H9 (cell line): ENCODE measurements around the gene STC2. TPM values are rescaled to one million over a fixed set of nuclear protein-coding genes. Genes with fewer than 3 reads are reported as not detected.

ENCODE experiments used
- DNase-seq: peaks from one replicate; pipeline ENCODE4 v3.0.0-alpha.2; 2017
- H2AFZ ChIP-seq: one replicate; pipeline ENCODE4 v1.6.1; 2013; ENCODE audit warnings: mild to moderate bottlenecking, low read length, control low read depth, moderate library complexity
- H2AK5ac ChIP-seq: 2 replicates; pipeline ENCODE4 v1.6.1; 2013; ENCODE audit warnings: low read length, control low read depth, mixed read lengths; ENCODE audit not compliant: insufficient read length
- H2BK120ac ChIP-seq: one replicate; pipeline ENCODE4 v1.6.1; 2013; ENCODE audit warnings: low read depth, mild to moderate bottlenecking, low read length, control low read depth, inconsistent platforms; ENCODE audit not compliant: poor library complexity, severe bottlenecking
- H2BK12ac ChIP-seq: 2 replicates; pipeline ENCODE4 v1.6.1; 2013; ENCODE audit warnings: low read length, control low read depth, mixed read lengths, low read depth; ENCODE audit not compliant: insufficient read length
- H2BK15ac ChIP-seq: 2 replicates; pipeline ENCODE4 v1.6.1; 2013; ENCODE audit warnings: low read depth, low read length, control low read depth
- H2BK20ac ChIP-seq: one replicate; pipeline ENCODE4 v1.6.1; 2013; ENCODE audit warnings: low read depth, mild to moderate bottlenecking, low read length, control low read depth, inconsistent platforms; ENCODE audit not compliant: poor library complexity, severe bottlenecking
- H2BK5ac ChIP-seq: 2 replicates; pipeline ENCODE4 v1.6.1; 2013; ENCODE audit warnings: low read length, control low read depth, mixed read lengths; ENCODE audit not compliant: insufficient read length
- H3K14ac ChIP-seq: 2 replicates; pipeline ENCODE4 v1.6.1; 2013; ENCODE audit warnings: low read length, control low read depth; ENCODE audit not compliant: insufficient read depth
- H3K18ac ChIP-seq: 2 replicates; pipeline ENCODE4 v1.6.1; 2013; ENCODE audit warnings: low read depth, mild to moderate bottlenecking, mixed read lengths, low read length, control low read depth; ENCODE audit not compliant: insufficient read length
- H3K23ac ChIP-seq: 2 replicates; pipeline ENCODE4 v1.6.1; 2013; ENCODE audit warnings: low read length, control low read depth, mixed read lengths, low read depth; ENCODE audit not compliant: insufficient read length
- H3K23me2 ChIP-seq: 2 replicates; pipeline ENCODE4 v1.6.1; 2013; ENCODE audit warnings: low read depth, mild to moderate bottlenecking, mixed read lengths, low read length, control low read depth; ENCODE audit not compliant: insufficient read length, poor library complexity, severe bottlenecking
- H3K27ac ChIP-seq: 2 replicates; pipeline ENCODE4 v1.5.1; 2013; ENCODE audit warnings: low read length, control low read depth, mixed read lengths, low read depth; ENCODE audit not compliant: insufficient read length
- H3K27me3 ChIP-seq: 2 replicates; pipeline ENCODE4 v1.6.1; 2013; ENCODE audit warnings: low read length, control low read depth, inconsistent platforms; ENCODE audit not compliant: insufficient read depth
- H3K4ac ChIP-seq: 2 replicates; pipeline ENCODE4 v1.6.1; 2013; ENCODE audit warnings: low read depth, mild to moderate bottlenecking, control low read depth, inconsistent platforms, low read length, moderate library complexity
- H3K4me1 ChIP-seq: 2 replicates; pipeline ENCODE4 v1.6.1; 2013; ENCODE audit warnings: low read length, control low read depth, inconsistent platforms; ENCODE audit not compliant: insufficient read depth
- H3K4me2 ChIP-seq: 2 replicates; pipeline ENCODE4 v1.6.1; 2013; ENCODE audit warnings: low read length, control low read depth, mixed read lengths; ENCODE audit not compliant: insufficient read length, insufficient read depth
- H3K56ac ChIP-seq: 2 replicates; pipeline ENCODE4 v1.6.1; 2013; ENCODE audit warnings: low read depth, mild to moderate bottlenecking, mixed read lengths, low read length, control low read depth; ENCODE audit not compliant: insufficient read length
- H3K79me1 ChIP-seq: 2 replicates; pipeline ENCODE4 v1.6.1; 2013; ENCODE audit warnings: low read depth, mild to moderate bottlenecking, moderate library complexity, low read length, control low read depth, inconsistent platforms; ENCODE audit not compliant: insufficient read depth, poor library complexity, severe bottlenecking
- H3K79me2 ChIP-seq: 2 replicates; pipeline ENCODE4 v1.6.1; 2013; ENCODE audit warnings: low read length, control low read depth, inconsistent platforms; ENCODE audit not compliant: insufficient read depth
- H3K9ac ChIP-seq: 2 replicates; pipeline ENCODE4 v1.6.1; 2013; ENCODE audit warnings: low read length, control low read depth, mixed read lengths; ENCODE audit not compliant: insufficient read length; ENCODE audit errors: extremely low read depth
- H3K9me3 ChIP-seq: one replicate; pipeline ENCODE4 v1.6.1; 2013; ENCODE audit warnings: low read depth, low read length, inconsistent platforms; ENCODE audit not compliant: control insufficient read depth
- H3T11ph ChIP-seq: one replicate; pipeline ENCODE4 v1.6.1; 2013; ENCODE audit warnings: mild to moderate bottlenecking, low read length, control low read depth, inconsistent platforms
- H4K20me1 ChIP-seq: one replicate; pipeline ENCODE4 v1.6.1; 2013; ENCODE audit not compliant: control insufficient read depth, insufficient read length, insufficient read depth
- H4K5ac ChIP-seq: 2 replicates; pipeline ENCODE4 v1.6.1; 2013; ENCODE audit warnings: low read depth, mild to moderate bottlenecking, mixed read lengths, low read length, control low read depth; ENCODE audit not compliant: insufficient read length
- H4K8ac ChIP-seq: replicated peaks from 2 replicates; pipeline ENCODE4 v1.6.1; 2013; ENCODE audit warnings: low read length, control low read depth, mixed read lengths, low read depth; ENCODE audit not compliant: insufficient read length
- H4K91ac ChIP-seq: 2 replicates; pipeline ENCODE4 v1.6.1; 2013; ENCODE audit warnings: low read depth, mild to moderate bottlenecking, moderate library complexity, mixed read lengths, low read length, control low read depth; ENCODE audit not compliant: insufficient read length
- H3K27ac Mint-ChIP-seq, 3 experiments: 2 replicates in 2 of 3; 3 replicates in 1 of 3; pipeline ENCODE4 v1.8.0; 2020 to 2021; ENCODE audit warnings: mixed read lengths in 3 of 3, mild to moderate bottlenecking in 1 of 3, moderate library complexity in 1 of 3
- H3K27me3 Mint-ChIP-seq: 2 replicates; pipeline ENCODE4 v1.8.0; 2021; ENCODE audit warnings: low read depth, mild to moderate bottlenecking, moderate library complexity, mixed read lengths
- H3K36me3 Mint-ChIP-seq, 3 experiments: 2 replicates in 2 of 3; 3 replicates in 1 of 3; pipeline ENCODE4 v1.8.0; 2020 to 2021; ENCODE audit warnings: low read depth in 3 of 3, mixed read lengths in 3 of 3; ENCODE audit not compliant: insufficient read depth in 1 of 3
- H3K4me1 Mint-ChIP-seq, 2 experiments: 2 replicates each; pipeline ENCODE4 v1.8.0; 2020; ENCODE audit warnings: mixed read lengths in 2 of 2
- H3K4me3 Mint-ChIP-seq, 2 experiments: 2 replicates in 1 of 2; 3 replicates in 1 of 2; pipeline ENCODE4 v1.8.0; 2020 to 2021; ENCODE audit warnings: mild to moderate bottlenecking in 2 of 2, mixed read lengths in 2 of 2, moderate library complexity in 1 of 2
- H3K9me3 Mint-ChIP-seq, 2 experiments: 2 replicates in 1 of 2; 3 replicates in 1 of 2; pipeline ENCODE4 v1.8.0; 2020; ENCODE audit warnings: mild to moderate bottlenecking in 2 of 2, mixed read lengths in 2 of 2, moderate library complexity in 1 of 2
- CTCF ChIP-seq: fragments of 200-600 bp; sonication (generic); conservative IDR thresholded peaks from 3 replicates; pipeline ENCODE4 v1.8.0; 2021; ENCODE audit warnings: antibody characterized with exemption, mild to moderate bottlenecking
- WGBS: extraction: QIAGEN DNeasy Blood & Tissue Kit; methylation state at CpG from one replicate; pipeline ENCODE4 v1.1.7; 2013; ENCODE audit warnings: missing lambda C conversion rate, low lambda C conversion rate, mixed read lengths; ENCODE audit not compliant: insufficient read length; ENCODE audit errors: extremely low coverage; 5-methylcytosine and 5-hydroxymethylcytosine counted together
- total RNA-seq: library from RNA; stranded (reverse); gene quantifications from 2 replicates; pipeline ENCODE4 v1.2.1, GENCODE V29; 2021

Gene STC2
- total RNA-seq, 1 experiment from 2014 or later = 77.7 TPM

- peak; percentile 45 for DNase-seq
- Histone ChIP-seq H3K27ac (no peak overlapping the region), H3K18ac (no peak overlapping the region), H2BK12ac (no peak overlapping the region), H2BK5ac (no peak overlapping the region), H4K91ac (no peak overlapping the region), H3K9me3 (no peaks in the 10 kb centered on the region), H3K23ac (no peak overlapping the region), H2BK15ac (no peak overlapping the region), H2AFZ (no peak overlapping the region), H3K79me1 (no peaks in the 10 kb centered on the region), H3K56ac (no peak overlapping the region), H3K14ac (no peak overlapping the region), H2BK120ac (no peak overlapping the region), H2BK20ac (no peak overlapping the region), H3K79me2 (no peaks in the 10 kb centered on the region), H3K4me1 (no peaks in the 10 kb centered on the region), H3T11ph (no peak overlapping the region), H4K20me1 (no peaks in the 10 kb centered on the region), H3K23me2 (no peaks in the 10 kb centered on the region), H4K5ac (no peak overlapping the region), H3K27me3 (no peaks in the 10 kb centered on the region), H3K4ac (no peak overlapping the region), H2AK5ac (no peak overlapping the region), H3K4me2 (no peak overlapping the region), H3K9ac (no peak overlapping the region), H4K8ac (no peak overlapping the region)
- H3K36me3 Mint-ChIP-seq = peaks cover 0 to 2% (median 0%) of the 10 kb centered on the region in 3 experiments; a peak in 2 of 7 replicates
- H3K9me3 Mint-ChIP-seq = peaks cover 0 to 3% of the 10 kb centered on the region in 2 experiments; a peak in 1 of 5 replicates
- WGBS = no CpG with 5 or more reads among the region's 25 CpGs
- H3K27me3 Mint-ChIP-seq = peaks cover 28% of the 10 kb centered on the region
- no peak for TF ChIP-seq CTCF
- peak overlapping the region in 1 of 3 experiments; percentile 64; a peak in 2 of 7 replicates for H3K27ac Mint-ChIP-seq
- no peak overlapping the region for H3K4me3 Mint-ChIP-seq
- peaks cover 53 to 54% of the 10 kb centered on the region in 2 experiments for H3K4me1 Mint-ChIP-seq
Measured at GRCh38 chr5:173296737-173297676, 31.2 kb downstream of the STC2 start.
